RCC 7860 (cell line): ENCODE results near the gene DUSP5.

Experiments used
- DNase-seq: peaks from one replicate; pipeline ENCODE4 v3.0.0-alpha.2; 2015; ENCODE audit warnings: low spot score
- FAIRE-seq: peaks from 2 replicates; lab custom pipeline; 2012; peaks lifted over from hg19 to GRCh38; lab: Jason Lieb, UNC

Gene DUSP5

GRCh38 chr10:110480387-110480786, 17.3 kb upstream of the DUSP5 start:
- no peak for DNase-seq
- FAIRE-seq, result no peak

- DNase-seq (peak; percentile 9), FAIRE-seq (no peak)
Observed at GRCh38 chr10:110481919-110482318, 15.8 kb upstream of the DUSP5 start.

GRCh38 chr10:110483633-110484032, 14.1 kb upstream of the DUSP5 start:
- FAIRE-seq (no peak), DNase-seq (no peak)

DNA sequence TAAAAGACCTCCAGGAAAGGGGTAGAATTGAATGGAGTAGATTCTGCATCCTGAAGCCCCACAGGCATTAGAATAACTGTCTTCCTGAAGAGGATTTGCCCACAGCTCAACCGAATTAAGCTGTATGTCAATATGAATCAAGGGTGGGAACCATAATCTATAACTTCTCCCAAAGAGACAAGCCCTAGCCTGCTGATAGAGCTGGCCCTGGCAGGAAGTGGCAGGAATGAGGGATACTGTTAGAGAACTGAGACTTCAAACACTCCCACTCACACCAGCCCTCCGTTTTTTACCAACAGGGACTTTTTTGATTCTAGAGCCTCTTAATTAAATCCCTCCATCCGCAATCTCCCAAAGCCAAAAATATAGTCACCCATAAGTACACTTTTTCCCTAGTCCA, 12.2 kb upstream of the DUSP5 start:
- FAIRE-seq, result no peak

GRCh38 chr10:110486680-110487410, 10.9 kb upstream of the DUSP5 start:
- peak; percentile 95 for FAIRE-seq
- peak; percentile 58 for DNase-seq

More for the DNA sequence above, 12.2 kb upstream of the DUSP5 start:
- DNase-seq, result no peak

DNA sequence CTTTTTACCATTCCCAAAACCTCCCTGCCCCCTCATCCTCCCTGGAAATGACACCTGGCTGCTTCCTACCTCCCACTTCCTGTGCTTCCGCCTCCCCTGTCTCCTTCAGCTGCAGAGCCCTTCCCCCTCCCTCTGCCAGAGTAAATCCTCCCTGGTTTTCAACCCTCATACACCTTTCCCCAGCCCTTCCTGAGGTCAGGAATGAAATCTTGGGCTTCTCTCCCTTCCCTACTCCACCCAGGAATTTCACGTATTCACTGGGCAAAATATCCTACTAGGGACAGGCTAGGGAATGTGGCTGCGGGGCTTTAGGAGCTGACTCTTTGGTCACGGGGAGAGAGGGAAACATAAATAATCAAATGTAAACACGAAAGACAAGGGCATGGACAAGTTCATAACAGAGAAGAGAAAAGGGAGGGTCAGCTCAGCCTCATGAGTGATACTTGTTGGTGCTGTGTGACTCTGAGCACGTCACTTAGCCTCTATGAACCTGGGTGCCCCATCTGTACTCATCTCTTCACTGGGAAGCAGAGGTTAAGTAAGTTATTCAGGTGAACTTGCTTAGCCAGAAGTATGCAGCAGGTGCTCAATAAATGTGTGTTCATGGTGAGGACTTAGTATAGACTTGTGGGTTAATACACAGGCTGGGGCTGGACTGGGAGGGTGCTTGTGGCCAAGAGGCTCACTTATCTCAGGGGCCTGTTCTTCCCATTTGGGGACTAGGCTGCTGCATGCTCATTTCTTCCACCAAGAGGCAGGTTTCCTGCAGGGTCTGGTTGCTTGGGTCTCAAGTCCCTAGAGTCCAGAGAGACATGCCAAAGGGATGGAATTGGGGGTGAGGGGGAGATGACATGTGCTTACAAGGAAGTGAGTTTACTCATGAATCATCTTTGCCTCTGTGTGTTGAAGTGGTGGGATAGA, 10.0 kb upstream of the DUSP5 start:
- FAIRE-seq (no peak), DNase-seq (no peak)

GRCh38 chr10:110488332-110488681, 9.4 kb upstream of the DUSP5 start:
- DNase-seq (no peak), FAIRE-seq (no peak)

GRCh38 chr10:110488940-110489339, 8.8 kb upstream of the DUSP5 start:
- FAIRE-seq, result no peak
- no peak for DNase-seq

- FAIRE-seq (no peak), DNase-seq (no peak)
Observed at GRCh38 chr10:110490640-110491039, 7.1 kb upstream of the DUSP5 start.

DNA sequence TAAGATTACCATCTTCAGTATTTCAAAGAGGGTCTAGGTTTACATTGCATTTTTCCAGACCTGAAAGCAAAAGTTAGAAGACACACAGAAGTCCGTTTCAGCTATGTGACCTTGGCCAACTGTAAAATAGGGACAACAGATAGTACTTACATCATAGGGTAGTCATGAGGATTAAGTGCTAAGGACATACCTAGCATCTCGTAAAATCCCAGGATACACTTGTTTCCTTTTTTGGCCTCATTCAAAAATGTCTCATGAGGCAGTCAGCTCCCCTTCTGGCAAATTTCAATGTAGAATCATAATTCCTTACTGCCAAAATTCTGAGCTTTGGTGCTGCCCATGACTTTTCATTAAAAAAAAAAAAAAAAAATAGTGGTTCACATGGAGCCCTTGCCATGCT, 6.4 kb upstream of the DUSP5 start:
- DNase-seq, result no peak
- FAIRE-seq, result no peak

DNA sequence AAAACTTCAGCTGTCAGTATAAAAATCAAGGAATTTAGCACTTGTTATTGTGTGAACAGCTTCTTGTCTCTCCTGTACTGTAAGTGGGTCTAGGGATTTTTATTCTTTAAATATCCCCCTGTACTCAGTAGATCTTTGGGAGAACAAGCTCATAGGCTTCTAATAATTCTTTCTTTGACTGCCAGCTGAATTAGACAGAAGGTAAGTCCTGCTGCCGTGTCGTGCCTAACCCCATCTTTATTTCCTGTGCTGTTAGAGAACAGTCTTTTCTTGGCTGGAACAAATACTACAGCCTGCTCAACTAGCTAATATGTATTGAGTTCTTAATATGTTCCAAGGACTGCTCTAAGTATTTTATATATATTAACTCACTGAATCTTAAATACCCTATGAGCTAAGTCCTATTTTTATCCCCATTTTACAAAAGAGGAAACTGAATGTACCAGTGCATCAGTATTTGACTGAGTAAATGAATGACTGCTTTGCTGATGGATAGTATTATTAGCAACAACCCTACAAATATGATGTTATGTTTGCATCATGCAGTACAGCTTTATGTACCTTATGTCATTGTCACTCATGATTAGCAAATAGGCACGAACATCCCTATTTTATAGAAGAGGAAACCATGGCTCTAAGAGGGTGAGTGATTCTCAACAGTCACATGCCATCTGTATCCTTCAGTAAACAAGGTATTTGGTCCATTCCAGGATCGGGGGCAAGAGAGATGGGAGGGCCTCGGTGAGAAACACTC, 5.5 kb upstream of the DUSP5 start:
- DNase-seq (no peak), FAIRE-seq (no peak)

- DNase-seq (no peak), FAIRE-seq (no peak)
Observed at GRCh38 chr10:110493832-110494426, 3.8 kb upstream of the DUSP5 start.

GRCh38 chr10:110494532-110494931, 3.2 kb upstream of the DUSP5 start:
- DNase-seq (no peak), FAIRE-seq (no peak)

GRCh38 chr10:110495731-110496552, 1.8 kb upstream of the DUSP5 start:
- DNase-seq, result peak; percentile 80
- FAIRE-seq, result no peak

DNA sequence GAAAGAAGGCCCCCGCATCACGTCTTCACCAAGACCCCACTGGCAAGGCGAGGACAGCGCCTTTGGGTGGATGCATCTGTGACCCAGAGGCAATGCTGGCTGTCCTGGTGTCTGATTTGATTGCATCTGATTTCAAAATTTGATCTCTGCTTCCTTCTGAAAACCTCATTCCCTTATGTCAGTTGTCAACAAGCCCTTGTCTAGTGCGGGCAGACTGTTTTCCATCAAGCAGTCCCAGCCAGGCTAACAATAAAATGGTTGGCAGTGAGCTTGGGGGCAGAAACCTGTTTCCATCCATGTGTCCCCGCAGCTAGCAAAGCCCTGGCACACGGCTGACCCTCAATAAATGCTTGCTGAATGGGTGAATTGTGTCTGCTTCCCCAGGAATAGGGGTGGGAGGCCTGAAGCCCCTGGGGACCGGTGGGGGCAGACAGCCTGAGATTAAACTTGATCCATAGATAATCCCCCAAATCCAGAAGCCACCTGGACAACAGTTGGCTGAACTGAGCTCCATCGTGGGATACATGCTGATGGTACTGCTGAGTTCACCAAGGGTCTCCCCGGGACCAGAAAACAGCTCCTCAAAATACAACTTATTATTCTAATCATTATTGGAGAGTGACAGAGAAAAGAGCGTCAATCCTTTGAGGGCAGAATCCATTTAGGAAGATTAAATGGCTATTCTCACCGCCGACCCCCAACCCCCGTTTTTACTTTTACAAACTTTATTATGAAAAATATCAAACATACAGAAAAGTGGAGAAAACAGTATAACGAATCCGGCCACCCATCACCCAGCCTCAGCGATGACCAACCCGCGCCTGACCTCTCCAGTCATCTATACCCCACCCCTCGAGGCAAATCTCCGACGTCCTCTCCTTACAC, 912 bp upstream of the DUSP5 start:
- FAIRE-seq, result no peak

DNA sequence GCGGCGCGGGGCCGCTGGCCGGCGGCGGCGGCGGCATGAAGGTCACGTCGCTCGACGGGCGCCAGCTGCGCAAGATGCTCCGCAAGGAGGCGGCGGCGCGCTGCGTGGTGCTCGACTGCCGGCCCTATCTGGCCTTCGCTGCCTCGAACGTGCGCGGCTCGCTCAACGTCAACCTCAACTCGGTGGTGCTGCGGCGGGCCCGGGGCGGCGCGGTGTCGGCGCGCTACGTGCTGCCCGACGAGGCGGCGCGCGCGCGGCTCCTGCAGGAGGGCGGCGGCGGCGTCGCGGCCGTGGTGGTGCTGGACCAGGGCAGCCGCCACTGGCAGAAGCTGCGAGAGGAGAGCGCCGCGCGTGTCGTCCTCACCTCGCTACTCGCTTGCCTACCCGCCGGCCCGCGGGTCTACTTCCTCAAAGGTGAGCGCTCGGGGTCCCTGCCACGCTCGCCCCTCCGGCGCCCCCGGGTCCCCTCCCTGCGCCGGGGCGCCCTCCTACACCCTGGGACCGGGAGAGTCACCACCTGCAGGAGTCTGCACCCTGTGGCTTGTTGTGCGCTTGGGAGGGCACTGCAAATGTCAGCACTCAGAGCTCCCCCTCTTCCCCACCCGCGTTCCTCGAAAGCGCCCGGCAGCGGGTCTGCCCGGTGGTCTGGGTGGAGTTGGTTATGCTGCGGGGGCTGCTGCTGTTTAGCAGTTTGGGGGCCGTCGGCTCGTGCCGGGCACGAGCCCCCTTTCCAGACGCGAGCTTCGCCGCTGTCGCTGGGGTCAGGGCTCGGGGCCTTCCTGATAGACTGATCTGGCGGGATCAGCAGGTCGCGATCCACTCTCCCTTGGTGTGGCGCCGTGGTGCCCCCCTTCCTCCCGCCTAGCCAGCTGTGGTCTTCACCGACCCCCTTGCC, 627 bp downstream of the DUSP5 start:
- FAIRE-seq (no peak), DNase-seq (no peak)

More for the DNA sequence above, 912 bp upstream of the DUSP5 start:
- peak; percentile 46 for DNase-seq

GRCh38 chr10:110498982-110499795, 1.5 kb downstream of the DUSP5 start:
- FAIRE-seq (no peak), DNase-seq (peak; percentile 62)
